NB4 (cell line): ENCODE data around the gene PLA2G2F.

ENCODE experiments used
- MYC ChIP-seq: IDR thresholded peaks from 2 replicates; pipeline ENCODE4 v1.6.1; 2011; ENCODE audit warnings: low read depth, low read length
- POLR2A ChIP-seq: IDR thresholded peaks from 2 replicates; pipeline ENCODE4 v1.6.1; 2011; ENCODE audit warnings: mild to moderate bottlenecking; ENCODE audit not compliant: insufficient read length; ENCODE audit errors: extremely low read depth
- TF ChIP-seq, protein P1 (sequence below): IDR thresholded peaks from one replicate; pipeline ENCODE4 v1.5.1; 2012; ENCODE audit warnings: low read depth, low read length
- TF ChIP-seq, protein P2 (sequence below): IDR thresholded peaks from 2 replicates; pipeline ENCODE4 v1.6.1; 2011; ENCODE audit warnings: low read depth, low read length

DNA sequence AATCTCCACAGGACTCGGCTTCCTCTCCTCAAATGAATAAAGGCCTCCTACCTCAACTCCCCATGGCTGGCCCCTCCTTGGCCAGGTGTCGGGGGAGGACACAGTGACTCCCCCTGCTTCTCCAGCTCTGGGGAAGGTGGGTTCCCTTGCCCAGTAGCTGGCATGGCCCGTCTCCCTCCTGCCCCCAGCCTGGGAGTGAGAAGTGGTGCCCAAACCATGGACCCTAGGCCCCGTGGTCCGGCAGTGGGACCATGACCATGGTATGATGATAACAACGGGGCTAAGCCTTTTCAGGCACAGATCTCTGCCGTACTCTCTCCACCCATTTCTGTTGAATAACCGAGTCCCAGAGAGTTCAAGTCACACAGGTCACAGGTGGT, 11.2 kb downstream of the PLA2G2F start:
- TF ChIP-seq, protein P1, sequence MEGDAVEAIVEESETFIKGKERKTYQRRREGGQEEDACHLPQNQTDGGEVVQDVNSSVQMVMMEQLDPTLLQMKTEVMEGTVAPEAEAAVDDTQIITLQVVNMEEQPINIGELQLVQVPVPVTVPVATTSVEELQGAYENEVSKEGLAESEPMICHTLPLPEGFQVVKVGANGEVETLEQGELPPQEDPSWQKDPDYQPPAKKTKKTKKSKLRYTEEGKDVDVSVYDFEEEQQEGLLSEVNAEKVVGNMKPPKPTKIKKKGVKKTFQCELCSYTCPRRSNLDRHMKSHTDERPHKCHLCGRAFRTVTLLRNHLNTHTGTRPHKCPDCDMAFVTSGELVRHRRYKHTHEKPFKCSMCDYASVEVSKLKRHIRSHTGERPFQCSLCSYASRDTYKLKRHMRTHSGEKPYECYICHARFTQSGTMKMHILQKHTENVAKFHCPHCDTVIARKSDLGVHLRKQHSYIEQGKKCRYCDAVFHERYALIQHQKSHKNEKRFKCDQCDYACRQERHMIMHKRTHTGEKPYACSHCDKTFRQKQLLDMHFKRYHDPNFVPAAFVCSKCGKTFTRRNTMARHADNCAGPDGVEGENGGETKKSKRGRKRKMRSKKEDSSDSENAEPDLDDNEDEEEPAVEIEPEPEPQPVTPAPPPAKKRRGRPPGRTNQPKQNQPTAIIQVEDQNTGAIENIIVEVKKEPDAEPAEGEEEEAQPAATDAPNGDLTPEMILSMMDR = no peak
- TF ChIP-seq POLR2A (no peak), MYC (no peak)
- TF ChIP-seq, protein P2, sequence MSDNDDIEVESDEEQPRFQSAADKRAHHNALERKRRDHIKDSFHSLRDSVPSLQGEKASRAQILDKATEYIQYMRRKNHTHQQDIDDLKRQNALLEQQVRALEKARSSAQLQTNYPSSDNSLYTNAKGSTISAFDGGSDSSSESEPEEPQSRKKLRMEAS = no peak
